Measurements from ENCODE around the gene GLDC. TPM values are rescaled to one million over a fixed set of nuclear protein-coding genes. Genes with fewer than 3 reads are reported as not detected.
"Not testable (repeated sequence)": the region's sequence is repeated elsewhere in the genome, so short reads cannot be mapped to it uniquely, and the experiment has no call there.

The GLDC gene
- 37.4 and 37.8 TPM in 2 replicates for total RNA-seq
- long read RNA-seq, partial matches to known transcripts, result 9 of 15 reads
- long read RNA-seq, other reads (novel, unspliced or antisense), result 3 of 15 reads

GRCh38 chr9:6645355-6646292 lies at the start of gene GLDC:
Gene GLDC (minus strand): TSS chr9:6645729. CDS start chr9:6645499, 230 bp downstream.
- Mint-ChIP-seq H3K4me1 (peaks cover 37% of the 10 kb centered on the region), H3K27ac (ENCODE audit: unreplicated experiment) (peak within 1 kb of the TSS; percentile 78), H3K9me3 (no peaks in the 10 kb centered on the region), H3K4me3 (peak within 1 kb of the TSS; percentile 97), H3K36me3 (ENCODE audit: low read depth) (peaks cover 2% of the 10 kb centered on the region), H3K27me3 (ENCODE audit: low read depth) (peaks cover 68% of the 10 kb centered on the region)
- DNase-seq (ENCODE audit: low read depth, low spot score), result peak; percentile 57
- no peak for TF ChIP-seq CTCF (conservative IDR thresholded peaks at IDR 0.05)

DNA sequence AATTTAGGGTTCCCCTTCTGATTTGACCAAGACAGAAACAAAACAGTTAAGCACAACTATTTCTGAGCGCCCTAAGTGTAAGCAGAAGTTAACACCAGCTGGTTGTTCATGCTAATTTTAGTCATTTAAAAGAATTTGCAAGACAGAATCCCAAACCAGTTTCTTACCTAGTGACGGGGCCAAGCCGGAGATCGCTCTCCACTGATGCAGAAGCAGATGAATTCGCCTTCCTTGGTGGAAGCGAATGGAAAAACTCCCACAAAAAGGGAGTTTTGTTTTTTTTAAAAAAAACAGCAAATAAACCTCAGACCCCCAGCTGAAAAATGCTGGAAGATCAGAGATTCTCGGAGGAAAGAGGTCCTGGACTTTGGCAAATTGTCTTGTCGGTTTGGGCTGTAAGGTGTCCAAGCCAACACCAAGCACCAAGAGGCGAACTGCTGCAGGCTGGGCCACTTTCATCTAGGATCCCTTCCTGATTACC lies 47.4 kb upstream of the GLDC start:
- Mint-ChIP-seq H3K9me3 (no peaks in the 10 kb centered on the region), H3K27me3 (ENCODE audit: low read depth) (no peaks in the 10 kb centered on the region), H3K4me1 (no peaks in the 10 kb centered on the region), H3K27ac (ENCODE audit: unreplicated experiment) (no peak overlapping the region), H3K4me3 (no peak overlapping the region), H3K36me3 (ENCODE audit: low read depth) (no peaks in the 10 kb centered on the region)
- no peak for DNase-seq (ENCODE audit: low read depth, low spot score)
- TF ChIP-seq CTCF (conservative IDR thresholded peaks at IDR 0.05), result no peak

- DNase-seq (ENCODE audit: low read depth, low spot score), result no peak
- H3K36me3 Mint-ChIP-seq (ENCODE audit: low read depth), result no peaks in the 10 kb centered on the region
- no peaks in the 10 kb centered on the region for H3K27me3 Mint-ChIP-seq (ENCODE audit: low read depth)
- H3K4me1 Mint-ChIP-seq, result no peaks in the 10 kb centered on the region
- H3K9me3 Mint-ChIP-seq, result no peaks in the 10 kb centered on the region
- TF ChIP-seq CTCF (conservative IDR thresholded peaks at IDR 0.05), result no peak
- no peak overlapping the region for H3K27ac Mint-ChIP-seq (ENCODE audit: unreplicated experiment)
- no peak overlapping the region for H3K4me3 Mint-ChIP-seq
These were observed 46.9 kb upstream of the GLDC start for GRCh38 chr9:6692433-6692832.

- not testable (repeated sequence) for H3K36me3 Mint-ChIP-seq (ENCODE audit: low read depth); H3K4me1 Mint-ChIP-seq; H3K9me3 Mint-ChIP-seq; H3K27ac Mint-ChIP-seq (ENCODE audit: unreplicated experiment); DNase-seq (ENCODE audit: low read depth, low spot score); H3K4me3 Mint-ChIP-seq; H3K27me3 Mint-ChIP-seq (ENCODE audit: low read depth)
These were observed 45.1 kb upstream of the GLDC start for GRCh38 chr9:6690675-6691070.

GRCh38 chr9:6689893-6690674 lies 44.6 kb upstream of the GLDC start:
- Mint-ChIP-seq H3K4me1 (no peaks in the 10 kb centered on the region), H3K27ac (ENCODE audit: unreplicated experiment) (no peak overlapping the region), H3K36me3 (ENCODE audit: low read depth) (no peaks in the 10 kb centered on the region), H3K27me3 (ENCODE audit: low read depth) (no peaks in the 10 kb centered on the region), H3K4me3 (no peak overlapping the region), H3K9me3 (no peaks in the 10 kb centered on the region)
- no peak for DNase-seq (ENCODE audit: low read depth, low spot score)
- TF ChIP-seq CTCF (conservative IDR thresholded peaks at IDR 0.05), result no peak

Data from neural crest cell (in vitro differentiated cells).